H1 (cell line): ENCODE measurements around the gene PPA1. TPM values are rescaled to one million over a fixed set of nuclear protein-coding genes. Genes with fewer than 3 reads are reported as not detected.

Source experiments
- CREB1 ChIP-seq: IDR thresholded peaks from 2 replicates; pipeline ENCODE4 v1.6.1; 2012; ENCODE audit warnings: inconsistent platforms
- KDM5A ChIP-seq: fragments of 200-600 bp; IDR thresholded peaks from 2 replicates; pipeline ENCODE4 v1.7.1; 2012; ENCODE audit warnings: mild to moderate bottlenecking, low read length, inconsistent platforms, mixed read lengths
- RFX5 ChIP-seq: IDR thresholded peaks from 2 replicates; pipeline ENCODE4 v1.6.1; 2011; ENCODE audit warnings: low read depth, low read length, improper control_type of control experiment, borderline replicate concordance
- polyA plus RNA-seq, 7 experiments: library from polyadenylated mRNA; depleted of rRNA in 3 of 7; stranded (reverse) in 5 of 7; unstranded in 2 of 7; fragments of >200 nt in 5 of 7; fragments of 200-250 nt in 2 of 7; gene quantifications; 1 replicate in 5 of 7; 2 replicates in 1 of 7; 4 replicates in 1 of 7; pipeline versions ENCODE4 v1.2.1 to v1.2.3, GENCODE V29; 2011 to 2013; ENCODE audit warnings: missing spikeins in 2 of 7, mixed read lengths in 2 of 7
- total RNA-seq: library from RNA; stranded (reverse); fragmentation: NEBNext Ultra II Directional; extraction: Animal tissue kit (Norgen Biotek cat#: 25700); gene quantifications from 2 replicates; pipeline ENCODE4 v1.2.1, GENCODE V29; 2021

Gene PPA1
- total and polyA plus RNA-seq, 2 of the 8 experiments (the other 6 are each of a cell fraction or from before 2014, with no cell fraction given), result 77.0 to 191 TPM

DNA sequence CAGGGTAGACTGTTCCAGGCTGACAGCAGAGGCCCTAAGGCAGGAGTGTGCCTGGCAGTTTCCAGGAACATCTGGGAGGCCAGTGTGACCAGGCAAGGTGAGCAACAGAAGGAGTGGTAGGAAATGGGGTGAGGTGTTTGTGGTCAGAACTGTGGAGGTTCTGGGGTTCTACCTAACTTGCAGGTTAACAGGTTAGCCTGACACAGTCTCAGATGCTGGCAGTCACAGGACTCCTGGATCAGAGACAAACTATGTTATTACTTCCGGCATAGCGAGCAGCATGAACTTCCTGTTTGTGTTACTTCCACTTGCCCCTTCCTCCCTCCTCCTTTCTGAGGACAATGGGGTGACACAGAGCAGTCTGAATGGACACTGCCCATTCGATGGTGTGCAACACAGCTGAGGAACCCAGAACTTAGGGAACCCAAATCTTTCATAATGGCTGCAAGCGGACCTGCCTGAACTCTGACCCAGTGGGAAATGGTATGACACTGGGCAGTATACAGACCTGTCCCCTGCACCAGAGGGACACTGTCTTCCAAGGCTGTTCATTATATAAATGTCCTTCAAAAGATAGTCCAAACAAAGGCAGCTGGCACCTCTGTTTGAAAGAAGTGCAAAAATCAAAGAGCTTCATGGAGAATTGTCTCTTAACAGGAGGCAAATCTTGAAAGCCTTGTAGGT, 59.0 kb downstream of the PPA1 start (continued):
- TF ChIP-seq KDM5A (no peak), RFX5 (no peak), CREB1 (no peak)
